ENCODE measurements around the gene GABRB3. TPM values are rescaled to one million over a fixed set of nuclear protein-coding genes. Genes with fewer than 3 reads are reported as not detected.

The GABRB3 gene
- total RNA-seq, result 1 to 10 TPM in 1 of 2 donors, under 1 TPM in 1; 0.09 to 1.2 TPM
- polyA plus RNA-seq, result under 1 TPM; 0.38 to 0.63 TPM

GRCh38 chr15:26772154-26773066, at the start of gene GABRB3:
Gene GABRB3, minus strand, starts transcription at chr15:26773066.
- 9% methylated on average over 111 of the region's 112 CpGs for WGBS
- DNase-seq (ENCODE audit: low spot score), result no peak
- Histone ChIP-seq H3K9ac (ENCODE audit: low read depth in 1 of 2, low read length in 2 of 2) (no peak within 1 kb of the TSS), H3K9me3 (ENCODE audit: control insufficient read depth in 4 of 4, low read length in 3 of 4) (no peaks in the 10 kb centered on the region), H3K4me3 (ENCODE audit: low read depth in 1 of 3, low read length in 3 of 3) (peak within 1 kb of the TSS in 2 of 3 donors; percentile 4 to 61), H3K36me3 (ENCODE audit: control insufficient read depth in 4 of 4, insufficient read depth in 3 of 4, low read depth in 1 of 4, low read length in 3 of 4) (no peaks in the 10 kb centered on the region), H3K27ac (ENCODE audit: low read depth in 1 of 2, low read length in 2 of 2) (no peak within 1 kb of the TSS), H3K4me1 (ENCODE audit: control insufficient read depth in 4 of 4, insufficient read depth in 4 of 4, low read length in 3 of 4) (peaks cover 3 to 16% (median 12%) of the 10 kb centered on the region in 4 donors), H3K27me3 (ENCODE audit: control insufficient read depth in 4 of 4, insufficient read depth in 4 of 4, low read length in 3 of 4) (peaks cover 0 to 2% (median 0%) of the 10 kb centered on the region in 4 donors)
- TF ChIP-seq NR2F2 (IDR thresholded peaks at IDR 0.05), result no peak
- no peak for TF ChIP-seq FOXA2 (IDR thresholded peaks at IDR 0.05)
- no peak for TF ChIP-seq JUND (IDR thresholded peaks at IDR 0.05)
- no peak for TF ChIP-seq ZBTB33 (IDR thresholded peaks at IDR 0.05)
- TF ChIP-seq SP1 (IDR thresholded peaks at IDR 0.05), result no peak
- TF ChIP-seq RXRA (IDR thresholded peaks at IDR 0.05), result no peak
- TF ChIP-seq YY1 (IDR thresholded peaks at IDR 0.05), result no peak
- TF ChIP-seq, protein P1, sequence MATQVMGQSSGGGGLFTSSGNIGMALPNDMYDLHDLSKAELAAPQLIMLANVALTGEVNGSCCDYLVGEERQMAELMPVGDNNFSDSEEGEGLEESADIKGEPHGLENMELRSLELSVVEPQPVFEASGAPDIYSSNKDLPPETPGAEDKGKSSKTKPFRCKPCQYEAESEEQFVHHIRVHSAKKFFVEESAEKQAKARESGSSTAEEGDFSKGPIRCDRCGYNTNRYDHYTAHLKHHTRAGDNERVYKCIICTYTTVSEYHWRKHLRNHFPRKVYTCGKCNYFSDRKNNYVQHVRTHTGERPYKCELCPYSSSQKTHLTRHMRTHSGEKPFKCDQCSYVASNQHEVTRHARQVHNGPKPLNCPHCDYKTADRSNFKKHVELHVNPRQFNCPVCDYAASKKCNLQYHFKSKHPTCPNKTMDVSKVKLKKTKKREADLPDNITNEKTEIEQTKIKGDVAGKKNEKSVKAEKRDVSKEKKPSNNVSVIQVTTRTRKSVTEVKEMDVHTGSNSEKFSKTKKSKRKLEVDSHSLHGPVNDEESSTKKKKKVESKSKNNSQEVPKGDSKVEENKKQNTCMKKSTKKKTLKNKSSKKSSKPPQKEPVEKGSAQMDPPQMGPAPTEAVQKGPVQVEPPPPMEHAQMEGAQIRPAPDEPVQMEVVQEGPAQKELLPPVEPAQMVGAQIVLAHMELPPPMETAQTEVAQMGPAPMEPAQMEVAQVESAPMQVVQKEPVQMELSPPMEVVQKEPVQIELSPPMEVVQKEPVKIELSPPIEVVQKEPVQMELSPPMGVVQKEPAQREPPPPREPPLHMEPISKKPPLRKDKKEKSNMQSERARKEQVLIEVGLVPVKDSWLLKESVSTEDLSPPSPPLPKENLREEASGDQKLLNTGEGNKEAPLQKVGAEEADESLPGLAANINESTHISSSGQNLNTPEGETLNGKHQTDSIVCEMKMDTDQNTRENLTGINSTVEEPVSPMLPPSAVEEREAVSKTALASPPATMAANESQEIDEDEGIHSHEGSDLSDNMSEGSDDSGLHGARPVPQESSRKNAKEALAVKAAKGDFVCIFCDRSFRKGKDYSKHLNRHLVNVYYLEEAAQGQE (IDR thresholded peaks at IDR 0.05), result no peak

GRCh38 chr15:26807517-26808427, 34.9 kb upstream of the GABRB3 start:
- Histone ChIP-seq H3K27me3 (ENCODE audit: control insufficient read depth in 4 of 4, insufficient read depth in 4 of 4, low read length in 3 of 4) (no peaks in the 10 kb centered on the region), H3K9me3 (ENCODE audit: control insufficient read depth in 4 of 4, low read length in 3 of 4) (peaks cover 0 to 2% (median under 1%) of the 10 kb centered on the region in 4 donors), H3K4me3 (ENCODE audit: low read depth in 1 of 3, low read length in 3 of 3) (no peak overlapping the region), H3K27ac (ENCODE audit: low read depth in 1 of 2, low read length in 2 of 2) (no peak overlapping the region), H3K4me1 (ENCODE audit: control insufficient read depth in 4 of 4, insufficient read depth in 4 of 4, low read length in 3 of 4) (no peaks in the 10 kb centered on the region), H3K9ac (ENCODE audit: low read depth in 1 of 2, low read length in 2 of 2) (no peak overlapping the region), H3K36me3 (ENCODE audit: control insufficient read depth in 4 of 4, insufficient read depth in 3 of 4, low read depth in 1 of 4, low read length in 3 of 4) (no peaks in the 10 kb centered on the region)
- TF ChIP-seq GABPA (IDR thresholded peaks at IDR 0.05 in 1 of 2, conservative IDR thresholded peaks at IDR 0.05 in 1 of 2), result no peak
- no peak for TF ChIP-seq HNF4G (IDR thresholded peaks at IDR 0.05)
- no peak for TF ChIP-seq SP1 (IDR thresholded peaks at IDR 0.05)
- TF ChIP-seq FOXA1 (IDR thresholded peaks at IDR 0.05), result no peak
- TF ChIP-seq YY1 (IDR thresholded peaks at IDR 0.05), result no peak
- no peak for TF ChIP-seq RXRA (IDR thresholded peaks at IDR 0.05)
- TF ChIP-seq, protein P2, sequence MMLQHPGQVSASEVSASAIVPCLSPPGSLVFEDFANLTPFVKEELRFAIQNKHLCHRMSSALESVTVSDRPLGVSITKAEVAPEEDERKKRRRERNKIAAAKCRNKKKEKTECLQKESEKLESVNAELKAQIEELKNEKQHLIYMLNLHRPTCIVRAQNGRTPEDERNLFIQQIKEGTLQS (IDR thresholded peaks at IDR 0.05), result no peak
- TF ChIP-seq, protein P3, sequence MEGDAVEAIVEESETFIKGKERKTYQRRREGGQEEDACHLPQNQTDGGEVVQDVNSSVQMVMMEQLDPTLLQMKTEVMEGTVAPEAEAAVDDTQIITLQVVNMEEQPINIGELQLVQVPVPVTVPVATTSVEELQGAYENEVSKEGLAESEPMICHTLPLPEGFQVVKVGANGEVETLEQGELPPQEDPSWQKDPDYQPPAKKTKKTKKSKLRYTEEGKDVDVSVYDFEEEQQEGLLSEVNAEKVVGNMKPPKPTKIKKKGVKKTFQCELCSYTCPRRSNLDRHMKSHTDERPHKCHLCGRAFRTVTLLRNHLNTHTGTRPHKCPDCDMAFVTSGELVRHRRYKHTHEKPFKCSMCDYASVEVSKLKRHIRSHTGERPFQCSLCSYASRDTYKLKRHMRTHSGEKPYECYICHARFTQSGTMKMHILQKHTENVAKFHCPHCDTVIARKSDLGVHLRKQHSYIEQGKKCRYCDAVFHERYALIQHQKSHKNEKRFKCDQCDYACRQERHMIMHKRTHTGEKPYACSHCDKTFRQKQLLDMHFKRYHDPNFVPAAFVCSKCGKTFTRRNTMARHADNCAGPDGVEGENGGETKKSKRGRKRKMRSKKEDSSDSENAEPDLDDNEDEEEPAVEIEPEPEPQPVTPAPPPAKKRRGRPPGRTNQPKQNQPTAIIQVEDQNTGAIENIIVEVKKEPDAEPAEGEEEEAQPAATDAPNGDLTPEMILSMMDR (IDR thresholded peaks at IDR 0.05; ENCODE audit: low read depth, low read length, missing input control), result no peak
- TF ChIP-seq NR2F2 (IDR thresholded peaks at IDR 0.05), result no peak
- no peak for TF ChIP-seq FOXA2 (IDR thresholded peaks at IDR 0.05)
- DNase-seq (ENCODE audit: low spot score), result no peak
- WGBS, result 55% methylated on average over 15 of the region's 15 CpGs
